ENCODE data around the gene APOE. TPM values are rescaled to one million over a fixed set of nuclear protein-coding genes. Genes with fewer than 3 reads are reported as not detected.
"Not testable (repeated sequence)": the region's sequence is repeated elsewhere in the genome, so short reads cannot be mapped to it uniquely, and the experiment has no call there.

Gene APOE
- total and polyA plus RNA-seq, 9 of the 15 experiments (the other 6 are each of a cell fraction or from before 2014, with no cell fraction given), result 0.14 to 180 (median 58.1) TPM; not detected in 1

DNA sequence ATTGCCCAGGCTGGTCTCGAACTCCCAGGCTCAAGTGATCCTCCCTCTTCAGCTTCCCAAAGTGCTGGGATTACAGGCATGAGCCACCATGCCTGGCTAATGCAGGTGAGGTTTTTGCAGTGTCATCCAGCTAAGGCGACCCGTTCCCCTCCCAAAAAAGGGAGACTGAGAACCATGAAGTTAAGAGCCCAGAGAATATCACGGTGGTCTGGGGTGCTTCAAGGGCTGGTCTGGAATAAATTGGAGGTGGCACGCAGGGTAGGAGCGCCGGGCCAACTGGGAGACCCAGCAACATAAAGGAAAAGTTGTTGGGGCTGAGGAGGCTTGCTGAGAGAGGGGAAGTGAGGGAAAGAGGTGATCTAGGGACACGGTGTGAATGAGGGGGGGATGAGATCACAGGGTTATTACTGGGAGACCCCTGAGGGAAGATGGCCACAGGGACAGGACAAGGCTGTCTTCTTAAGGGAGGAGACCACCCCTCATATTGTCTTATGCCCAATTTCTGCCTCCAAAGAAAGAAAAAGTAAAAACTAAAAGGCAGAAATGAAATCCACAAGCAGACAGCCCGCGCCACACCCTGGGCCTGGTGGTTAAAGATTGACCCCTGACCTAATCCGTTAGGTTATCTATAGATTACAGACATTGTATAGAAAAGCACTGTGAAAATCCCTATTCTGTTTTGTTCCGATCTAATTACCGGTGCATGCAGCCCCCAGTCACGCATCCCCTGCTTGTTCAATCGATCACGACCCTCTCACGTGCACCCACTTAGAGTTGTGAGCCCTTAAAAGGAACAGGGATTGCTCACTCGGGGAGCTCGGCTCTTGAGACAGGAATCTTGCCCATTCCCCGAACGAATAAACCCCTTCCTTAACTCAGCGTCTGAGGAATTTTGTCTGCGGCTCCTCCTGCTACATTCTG, 8.2 kb downstream of the APOE start (continued):
- TF ChIP-seq, protein P1, sequence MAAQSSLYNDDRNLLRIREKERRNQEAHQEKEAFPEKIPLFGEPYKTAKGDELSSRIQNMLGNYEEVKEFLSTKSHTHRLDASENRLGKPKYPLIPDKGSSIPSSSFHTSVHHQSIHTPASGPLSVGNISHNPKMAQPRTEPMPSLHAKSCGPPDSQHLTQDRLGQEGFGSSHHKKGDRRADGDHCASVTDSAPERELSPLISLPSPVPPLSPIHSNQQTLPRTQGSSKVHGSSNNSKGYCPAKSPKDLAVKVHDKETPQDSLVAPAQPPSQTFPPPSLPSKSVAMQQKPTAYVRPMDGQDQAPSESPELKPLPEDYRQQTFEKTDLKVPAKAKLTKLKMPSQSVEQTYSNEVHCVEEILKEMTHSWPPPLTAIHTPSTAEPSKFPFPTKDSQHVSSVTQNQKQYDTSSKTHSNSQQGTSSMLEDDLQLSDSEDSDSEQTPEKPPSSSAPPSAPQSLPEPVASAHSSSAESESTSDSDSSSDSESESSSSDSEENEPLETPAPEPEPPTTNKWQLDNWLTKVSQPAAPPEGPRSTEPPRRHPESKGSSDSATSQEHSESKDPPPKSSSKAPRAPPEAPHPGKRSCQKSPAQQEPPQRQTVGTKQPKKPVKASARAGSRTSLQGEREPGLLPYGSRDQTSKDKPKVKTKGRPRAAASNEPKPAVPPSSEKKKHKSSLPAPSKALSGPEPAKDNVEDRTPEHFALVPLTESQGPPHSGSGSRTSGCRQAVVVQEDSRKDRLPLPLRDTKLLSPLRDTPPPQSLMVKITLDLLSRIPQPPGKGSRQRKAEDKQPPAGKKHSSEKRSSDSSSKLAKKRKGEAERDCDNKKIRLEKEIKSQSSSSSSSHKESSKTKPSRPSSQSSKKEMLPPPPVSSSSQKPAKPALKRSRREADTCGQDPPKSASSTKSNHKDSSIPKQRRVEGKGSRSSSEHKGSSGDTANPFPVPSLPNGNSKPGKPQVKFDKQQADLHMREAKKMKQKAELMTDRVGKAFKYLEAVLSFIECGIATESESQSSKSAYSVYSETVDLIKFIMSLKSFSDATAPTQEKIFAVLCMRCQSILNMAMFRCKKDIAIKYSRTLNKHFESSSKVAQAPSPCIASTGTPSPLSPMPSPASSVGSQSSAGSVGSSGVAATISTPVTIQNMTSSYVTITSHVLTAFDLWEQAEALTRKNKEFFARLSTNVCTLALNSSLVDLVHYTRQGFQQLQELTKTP (IDR thresholded peaks at IDR 0.05; ENCODE audit: low read depth in 1 of 2, partially characterized antibody in 2 of 2), result peak in 1 of 2 experiments; percentile 58
- TF ChIP-seq, protein P2, sequence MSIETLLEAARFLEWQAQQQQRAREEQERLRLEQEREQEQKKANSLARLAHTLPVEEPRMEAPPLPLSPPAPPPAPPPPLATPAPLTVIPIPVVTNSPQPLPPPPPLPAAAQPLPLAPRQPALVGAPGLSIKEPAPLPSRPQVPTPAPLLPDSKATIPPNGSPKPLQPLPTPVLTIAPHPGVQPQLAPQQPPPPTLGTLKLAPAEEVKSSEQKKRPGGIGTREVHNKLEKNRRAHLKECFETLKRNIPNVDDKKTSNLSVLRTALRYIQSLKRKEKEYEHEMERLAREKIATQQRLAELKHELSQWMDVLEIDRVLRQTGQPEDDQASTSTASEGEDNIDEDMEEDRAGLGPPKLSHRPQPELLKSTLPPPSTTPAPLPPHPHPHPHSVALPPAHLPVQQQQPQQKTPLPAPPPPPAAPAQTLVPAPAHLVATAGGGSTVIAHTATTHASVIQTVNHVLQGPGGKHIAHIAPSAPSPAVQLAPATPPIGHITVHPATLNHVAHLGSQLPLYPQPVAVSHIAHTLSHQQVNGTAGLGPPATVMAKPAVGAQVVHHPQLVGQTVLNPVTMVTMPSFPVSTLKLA (conservative IDR thresholded peaks at IDR 0.05), result peak in 1 of 2 experiments; percentile 48; a peak in 3 of 4 replicates
- TF ChIP-seq CC2D1A (IDR thresholded peaks at IDR 0.05) (0 out of 2 replicates have a peak, but pooled peaks have one; percentile 13), NRF1 (conservative IDR thresholded peaks at IDR 0.05 in 1 of 2, IDR thresholded peaks at IDR 0.05 in 1 of 2) (peak in 1 of 2 experiments; percentile 32; a peak in 1 of 4 replicates), KDM1A (IDR thresholded peaks at IDR 0.05) (peak; percentile 92), TAL1 (IDR thresholded peaks at IDR 0.05) (peak; percentile 87), ZBTB7A (IDR thresholded peaks at IDR 0.05; ENCODE audit: borderline replicate concordance, control insufficient read depth, low read depth, low read length) (0 out of 2 replicates have a peak, but pooled peaks have one; percentile 49), PML (IDR thresholded peaks at IDR 0.05; ENCODE audit: low read length) (peak; percentile 52; the same call in 1 of the 2 replicates), NR2C2 (tag; IDR thresholded peaks at IDR 0.05) (peak; percentile 94), ATF7 (IDR thresholded peaks at IDR 0.05) (peak; percentile 72), TOE1 (IDR thresholded peaks at IDR 0.05; ENCODE audit: borderline replicate concordance) (peak; percentile 27; the same call in 1 of the 2 replicates), ELF1 (tag; IDR thresholded peaks at IDR 0.05) (0 out of 2 replicates have a peak, but pooled peaks have one; percentile 34)
- TF ChIP-seq NR2C2 (CRISPR knock-in tag; IDR thresholded peaks at IDR 0.05); TOE1 (CRISPR knock-in tag; IDR thresholded peaks at IDR 0.05; ENCODE audit: borderline replicate concordance, low read depth): not testable (repeated sequence)
- TF ChIP-seq, protein P3, sequence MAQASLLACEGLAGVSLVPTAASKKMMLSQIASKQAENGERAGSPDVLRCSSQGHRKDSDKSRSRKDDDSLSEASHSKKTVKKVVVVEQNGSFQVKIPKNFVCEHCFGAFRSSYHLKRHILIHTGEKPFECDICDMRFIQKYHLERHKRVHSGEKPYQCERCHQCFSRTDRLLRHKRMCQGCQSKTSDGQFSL (CRISPR knock-in tag; IDR thresholded peaks at IDR 0.05), result 0 out of 2 replicates have a peak, but pooled peaks have one; percentile 66
- TF ChIP-seq, protein P3 (tag; IDR thresholded peaks at IDR 0.05), result not testable (repeated sequence)
